HepG2 (cell line): ENCODE data around the gene VIT. TPM values are rescaled to one million over a fixed set of nuclear protein-coding genes. Genes with fewer than 3 reads are reported as not detected.

Source experiments
- ATAC-seq: fragments of 200-7000 bp; cut with Tn5 transposase; 3 replicates; pipeline ENCODE4 v1.9.1; 2020; ENCODE audit warnings: mild to moderate bottlenecking, moderate library complexity
- BruUV-seq: library from RNA; stranded (reverse); fragments of 400-500 nt; replicated peaks from 2 replicates; lab custom pipeline; 2021; lab: Mats Ljungman, UMichigan
- CTCF ChIA-PET: fragments of 300-600 bp; formaldehyde crosslinking; extraction: SDS; loops from one replicate; lab custom pipeline; 2021; ENCODE audit warnings: low total read pairs, inconsistent platforms, low intra/inter-chr PET ratio; lab: Yijun Ruan, JAX
- POLR2A ChIA-PET: fragments of 350-600 bp; sonication (Branson Sonifier 250); formaldehyde crosslinking; loops from one replicate; lab custom pipeline; 2020; ENCODE audit warnings: antibody characterized with exemption, inconsistent platforms; lab: Yijun Ruan, JAX
- DNase-seq: peaks from one replicate; pipeline ENCODE4 v3.0.0-alpha.2; 2015; ENCODE audit warnings: low spot score
- FAIRE-seq: peaks from 3 replicates; lab custom pipeline; 2011; peaks lifted over from hg19 to GRCh38; lab: Jason Lieb, UNC
- H2AFZ ChIP-seq: one replicate; pipeline ENCODE4 v1.6.1; 2011; ENCODE audit warnings: low read length, inconsistent platforms
- H3K27ac ChIP-seq: fragments of 300-600 bp; 3 replicates; pipeline ENCODE4 v1.8.0; 2011; ENCODE audit warnings: mixed run types, mild to moderate bottlenecking, mixed read lengths, low read length, inconsistent platforms; ENCODE audit not compliant: insufficient read depth; ENCODE audit errors: extremely low read length
- H3K27me3 ChIP-seq, 2 experiments: fragments of 200-600 bp in 1 of 2; 2 replicates in 1 of 2; 3 replicates in 1 of 2; pipeline versions ENCODE4 v1.6.0 to v1.8.0; 2011; ENCODE audit warnings: low read length in 2 of 2, mild to moderate bottlenecking in 2 of 2, moderate library complexity in 2 of 2, inconsistent platforms in 1 of 2; ENCODE audit not compliant: insufficient read depth in 2 of 2, control insufficient read depth in 1 of 2
- H3K36me3 ChIP-seq, 2 experiments: fragments of 200-600 bp in 1 of 2; replicated peaks in 1 of 2; 2 replicates in 1 of 2; 3 replicates in 1 of 2; pipeline versions ENCODE4 v1.5.1 to v1.8.0; 2011; ENCODE audit warnings: low read length in 2 of 2, inconsistent platforms in 1 of 2; ENCODE audit not compliant: insufficient read depth in 2 of 2, control insufficient read depth in 1 of 2
- H3K4me1 ChIP-seq: 2 replicates; pipeline ENCODE4 v1.5.1; 2012; ENCODE audit warnings: low read length, inconsistent platforms; ENCODE audit not compliant: insufficient read depth
- H3K4me2 ChIP-seq: 2 replicates; pipeline ENCODE4 v1.6.0; 2011; ENCODE audit warnings: low read depth, low read length, inconsistent platforms
- H3K4me3 ChIP-seq, 3 experiments: fragments of 200-600 bp in 1 of 3; sonication (generic), shearing (Covaris generic) in 1 of 3; replicated peaks in 1 of 3; 2 replicates each; pipeline ENCODE4 v1.5.1; 2011 to 2016; ENCODE audit warnings: low read length in 3 of 3, inconsistent platforms in 2 of 3, low read depth in 2 of 3, mild to moderate bottlenecking in 2 of 3, control low read depth in 1 of 3, mixed read lengths in 1 of 3; ENCODE audit not compliant: insufficient read depth in 1 of 3
- H3K79me2 ChIP-seq: one replicate; pipeline ENCODE4 v1.6.1; 2011; ENCODE audit warnings: low read length, inconsistent platforms; ENCODE audit not compliant: insufficient read depth
- H3K9ac ChIP-seq: 2 replicates; pipeline ENCODE4 v1.6.0; 2011; ENCODE audit warnings: mild to moderate bottlenecking, low read depth, low read length, inconsistent platforms; ENCODE audit not compliant: insufficient read depth
- H3K9me3 ChIP-seq: 2 replicates; pipeline ENCODE4 v1.5.1; 2012; ENCODE audit warnings: mild to moderate bottlenecking, low read length
- H4K20me1 ChIP-seq: 2 replicates; pipeline ENCODE4 v1.6.0; 2011; ENCODE audit warnings: inconsistent platforms, mild to moderate bottlenecking, low read length, moderate library complexity; ENCODE audit not compliant: insufficient read depth
- ATM ChIP-seq: fragments of 450-650 bp; IDR thresholded peaks from 2 replicates; pipeline ENCODE4 v1.7.1; 2017; ENCODE audit warnings: mild to moderate bottlenecking, borderline replicate concordance
- KLF9 ChIP-seq: IDR thresholded peaks from 2 replicates; pipeline ENCODE4 v1.6.1; 2016; ENCODE audit warnings: low read depth
- MATR3 ChIP-seq: sonication (generic); formaldehyde crosslinking; IDR thresholded peaks from 2 replicates; pipeline ENCODE4 v1.4.0; 2020; ENCODE audit warnings: missing genetic modification reagents
- NFKB2 ChIP-seq: sonication (generic); formaldehyde crosslinking; IDR thresholded peaks from 2 replicates; pipeline ENCODE4 v1.4.0; 2020; ENCODE audit warnings: missing genetic modification reagents, borderline replicate concordance
- POLR2AphosphoS5 ChIP-seq: IDR thresholded peaks from 2 replicates; pipeline ENCODE4 v1.6.1; 2012; ENCODE audit warnings: low read depth, low read length
- RFX1 ChIP-seq: fragments of 450-650 bp; IDR thresholded peaks from 2 replicates; pipeline ENCODE4 v1.6.1; 2017
- SRSF9 ChIP-seq: fragments of 200-400 bp; formaldehyde crosslinking; IDR thresholded peaks from 2 replicates; pipeline ENCODE4 v1.6.1; 2018; ENCODE audit warnings: borderline replicate concordance, mild to moderate bottlenecking, low read depth, low read length; ENCODE audit not compliant: insufficient read depth, poor library complexity, severe bottlenecking
- ZNF343 ChIP-seq: sonication (generic); formaldehyde crosslinking; IDR thresholded peaks from 2 replicates; pipeline ENCODE4 v1.4.0; 2020; ENCODE audit warnings: mild to moderate bottlenecking, missing genetic modification reagents
- WGBS: methylation state at CpG from one replicate; pipeline ENCODE4 v1.1.6; 2017; ENCODE audit warnings: low lambda C conversion rate; 5-methylcytosine and 5-hydroxymethylcytosine counted together
- in situ Hi-C: cut with HindIII; loops from 2 replicates; pipeline ENCODE4 v1.10.0; 2017; ENCODE audit warnings: low pct_unique_long_range_greater_than_20kb; ENCODE audit not compliant: extremely low pct_ligation_motif_present
- intact Hi-C: fragments of 100-400 bp; cut with micrococcal nuclease; formaldehyde crosslinking; loops from one replicate; pipeline ENCODE4 v1.10.0; 2022; ENCODE audit not compliant: unreplicated experiment
- polyA plus RNA-seq, 8 experiments: library from polyadenylated mRNA; depleted of rRNA in 3 of 8; stranded (reverse) in 7 of 8; unstranded in 1 of 8; fragments of >200 nt; fragmentation: Illumina TruSeq in 4 of 8; extraction: Trizol in 4 of 8; gene quantifications; 2 replicates each; pipeline versions ENCODE4 v1.2.1 to v1.2.3, GENCODE V29; 2011 to 2016; ENCODE audit warnings: low read depth in 4 of 8, missing spikeins in 1 of 8, mixed read lengths in 1 of 8; ENCODE audit not compliant: insufficient read depth in 1 of 8
- total RNA-seq, 5 experiments: library from RNA; depleted of rRNA; stranded (reverse); fragments of >200 nt; fragmentation: Illumina TruSeq; extraction: Trizol; gene quantifications; 2 replicates each; pipeline ENCODE4 v1.2.3, GENCODE V29; 2016; ENCODE audit warnings: low read depth in 1 of 5
- TF ChIP-seq, protein P1 (sequence below): sonication (generic); formaldehyde crosslinking; IDR thresholded peaks from 2 replicates; pipeline ENCODE4 v1.4.0; 2020; ENCODE audit warnings: missing genetic modification reagents
- TF ChIP-seq, protein P2 (sequence below): IDR thresholded peaks from 2 replicates; pipeline ENCODE4 v1.6.1; 2012; ENCODE audit warnings: low read depth, low read length, improper control_type of control experiment

The VIT gene
- total and polyA plus RNA-seq, 2 of the 13 experiments (the other 11 are each of a cell fraction or from before 2014, with no cell fraction given) = not detected

DNA sequence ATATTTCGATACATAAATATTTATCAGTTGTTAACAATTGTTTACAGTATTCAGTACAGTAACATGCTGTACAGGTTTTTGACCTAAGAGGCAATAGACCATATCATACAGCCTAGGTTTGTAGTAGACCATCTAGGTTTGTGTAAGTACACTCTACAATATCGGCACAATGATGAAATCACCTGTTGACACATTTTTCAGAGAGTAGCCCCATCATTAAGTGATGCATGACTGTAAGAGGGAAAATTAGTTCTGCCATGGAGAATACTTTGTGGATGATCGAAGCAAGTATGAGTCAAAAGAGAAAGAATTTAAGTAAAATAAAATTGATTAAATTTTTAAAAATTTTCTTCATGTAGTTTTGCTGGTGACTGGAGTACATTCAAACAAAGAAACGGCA, 32.6 kb downstream of the VIT start (continued):
- TF ChIP-seq, protein P1, sequence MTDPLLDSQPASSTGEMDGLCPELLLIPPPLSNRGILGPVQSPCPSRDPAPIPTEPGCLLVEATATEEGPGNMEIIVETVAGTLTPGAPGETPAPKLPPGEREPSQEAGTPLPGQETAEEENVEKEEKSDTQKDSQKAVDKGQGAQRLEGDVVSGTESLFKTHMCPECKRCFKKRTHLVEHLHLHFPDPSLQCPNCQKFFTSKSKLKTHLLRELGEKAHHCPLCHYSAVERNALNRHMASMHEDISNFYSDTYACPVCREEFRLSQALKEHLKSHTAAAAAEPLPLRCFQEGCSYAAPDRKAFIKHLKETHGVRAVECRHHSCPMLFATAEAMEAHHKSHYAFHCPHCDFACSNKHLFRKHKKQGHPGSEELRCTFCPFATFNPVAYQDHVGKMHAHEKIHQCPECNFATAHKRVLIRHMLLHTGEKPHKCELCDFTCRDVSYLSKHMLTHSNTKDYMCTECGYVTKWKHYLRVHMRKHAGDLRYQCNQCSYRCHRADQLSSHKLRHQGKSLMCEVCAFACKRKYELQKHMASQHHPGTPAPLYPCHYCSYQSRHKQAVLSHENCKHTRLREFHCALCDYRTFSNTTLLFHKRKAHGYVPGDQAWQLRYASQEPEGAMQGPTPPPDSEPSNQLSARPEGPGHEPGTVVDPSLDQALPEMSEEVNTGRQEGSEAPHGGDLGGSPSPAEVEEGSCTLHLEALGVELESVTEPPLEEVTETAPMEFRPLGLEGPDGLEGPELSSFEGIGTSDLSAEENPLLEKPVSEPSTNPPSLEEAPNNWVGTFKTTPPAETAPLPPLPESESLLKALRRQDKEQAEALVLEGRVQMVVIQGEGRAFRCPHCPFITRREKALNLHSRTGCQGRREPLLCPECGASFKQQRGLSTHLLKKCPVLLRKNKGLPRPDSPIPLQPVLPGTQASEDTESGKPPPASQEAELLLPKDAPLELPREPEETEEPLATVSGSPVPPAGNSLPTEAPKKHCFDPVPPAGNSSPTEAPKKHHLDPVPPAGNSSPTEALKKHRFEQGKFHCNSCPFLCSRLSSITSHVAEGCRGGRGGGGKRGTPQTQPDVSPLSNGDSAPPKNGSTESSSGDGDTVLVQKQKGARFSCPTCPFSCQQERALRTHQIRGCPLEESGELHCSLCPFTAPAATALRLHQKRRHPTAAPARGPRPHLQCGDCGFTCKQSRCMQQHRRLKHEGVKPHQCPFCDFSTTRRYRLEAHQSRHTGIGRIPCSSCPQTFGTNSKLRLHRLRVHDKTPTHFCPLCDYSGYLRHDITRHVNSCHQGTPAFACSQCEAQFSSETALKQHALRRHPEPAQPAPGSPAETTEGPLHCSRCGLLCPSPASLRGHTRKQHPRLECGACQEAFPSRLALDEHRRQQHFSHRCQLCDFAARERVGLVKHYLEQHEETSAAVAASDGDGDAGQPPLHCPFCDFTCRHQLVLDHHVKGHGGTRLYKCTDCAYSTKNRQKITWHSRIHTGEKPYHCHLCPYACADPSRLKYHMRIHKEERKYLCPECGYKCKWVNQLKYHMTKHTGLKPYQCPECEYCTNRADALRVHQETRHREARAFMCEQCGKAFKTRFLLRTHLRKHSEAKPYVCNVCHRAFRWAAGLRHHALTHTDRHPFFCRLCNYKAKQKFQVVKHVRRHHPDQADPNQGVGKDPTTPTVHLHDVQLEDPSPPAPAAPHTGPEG (CRISPR knock-in tag) = no peak
- no peak for TF ChIP-seq SRSF9

DNA sequence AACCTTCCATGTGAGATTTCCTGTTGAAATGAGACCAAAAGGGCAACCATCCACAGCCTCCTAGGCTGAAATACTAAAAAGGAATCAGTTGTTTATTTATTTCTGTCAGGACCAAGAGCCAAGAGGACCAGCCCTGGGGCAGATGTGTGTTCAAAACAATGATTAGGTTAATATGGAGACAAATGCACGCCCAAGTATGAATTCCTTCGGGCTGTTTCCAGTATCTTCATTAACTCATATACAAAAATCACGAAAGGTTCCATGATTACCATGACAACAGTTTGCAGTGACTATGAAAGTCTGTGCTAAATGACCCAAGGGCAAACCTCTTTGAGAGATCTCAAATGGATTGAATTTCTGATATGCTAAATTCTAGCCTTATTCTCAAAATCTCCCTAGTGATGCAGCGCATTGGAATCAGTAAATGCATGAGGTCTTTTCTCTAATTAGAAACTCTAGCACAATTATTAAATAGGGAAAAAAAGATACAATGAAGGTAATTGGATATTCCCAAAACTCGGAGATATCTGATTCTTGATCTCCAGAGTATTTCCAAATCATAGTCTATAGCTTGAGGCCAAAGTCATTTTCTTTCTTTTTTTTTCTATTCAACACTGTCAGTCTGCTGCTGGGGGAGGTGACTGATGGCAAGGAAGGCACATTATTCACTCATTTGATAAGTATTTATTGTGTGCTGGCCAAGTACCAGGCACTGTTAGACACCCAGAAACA, 35.6 kb downstream of the VIT start:
- ChIA-PET POLR2A (no interaction called here), CTCF (no interaction called here)
- intact Hi-C loops = no loop called here
- H3K9ac ChIP-seq = no peak overlapping the region
- no peak overlapping the region for H2AFZ ChIP-seq
- no peak for DNase-seq
- no peaks in the 10 kb centered on the region for H4K20me1 ChIP-seq
- WGBS = 11% methylated on average over 5 of the region's 5 CpGs
- in situ Hi-C loops = no loop called here
- H3K9me3 ChIP-seq = no peaks in the 10 kb centered on the region
- ATAC-seq = no peak
- H3K27ac ChIP-seq = no peak overlapping the region
- H3K4me1 ChIP-seq = no peaks in the 10 kb centered on the region
- no TSS peak for BruUV-seq
- TF ChIP-seq, protein P2, sequence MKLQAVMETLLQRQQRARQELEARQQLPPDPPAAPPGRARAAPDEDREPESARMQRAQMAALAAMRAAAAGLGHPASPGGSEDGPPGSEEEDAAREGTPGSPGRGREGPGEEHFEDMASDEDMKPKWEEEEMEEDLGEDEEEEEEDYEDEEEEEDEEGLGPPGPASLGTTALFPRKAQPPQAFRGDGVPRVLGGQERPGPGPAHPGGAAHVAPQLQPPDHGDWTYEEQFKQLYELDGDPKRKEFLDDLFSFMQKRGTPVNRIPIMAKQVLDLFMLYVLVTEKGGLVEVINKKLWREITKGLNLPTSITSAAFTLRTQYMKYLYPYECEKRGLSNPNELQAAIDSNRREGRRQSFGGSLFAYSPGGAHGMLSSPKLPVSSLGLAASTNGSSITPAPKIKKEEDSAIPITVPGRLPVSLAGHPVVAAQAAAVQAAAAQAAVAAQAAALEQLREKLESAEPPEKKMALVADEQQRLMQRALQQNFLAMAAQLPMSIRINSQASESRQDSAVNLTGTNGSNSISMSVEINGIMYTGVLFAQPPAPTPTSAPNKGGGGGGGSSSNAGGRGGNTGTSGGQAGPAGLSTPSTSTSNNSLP = no peak
- TF ChIP-seq RFX1 (peak; percentile 6; the same call in 1 of the 2 replicates), POLR2AphosphoS5 (no peak), KLF9 (CRISPR knock-in tag) (no peak), MATR3 (CRISPR knock-in tag) (no peak), ATM (no peak), NFKB2 (CRISPR knock-in tag) (no peak), ZNF343 (CRISPR knock-in tag) (no peak)
- no peak overlapping the region for H3K4me3 ChIP-seq
- FAIRE-seq = no peak
- no peaks in the 10 kb centered on the region for H3K79me2 ChIP-seq
- H3K36me3 ChIP-seq = no peaks in the 10 kb centered on the region
- no peak overlapping the region for H3K4me2 ChIP-seq
- peaks cover 0 to 12% of the 10 kb centered on the region in 2 experiments; a peak in 1 of 5 replicates for H3K27me3 ChIP-seq
